ENCODE measurements around the gene EML4.
"Not testable (repeated sequence)": the region's sequence is repeated elsewhere in the genome, so short reads cannot be mapped to it uniquely, and the experiment has no call there.

Gene EML4

GRCh38 chr2:42256505-42256904 is 87.4 kb downstream of the EML4 start:
- peak; percentile 24 for DNase-seq (ENCODE audit: low spot score)

GRCh38 chr2:42261518-42262195 is 92.5 kb downstream of the EML4 start:
- DNase-seq (ENCODE audit: low spot score) = no peak

GRCh38 chr2:42266236-42266635 is 97.1 kb downstream of the EML4 start:
- no peak for DNase-seq (ENCODE audit: low spot score)

- DNase-seq (ENCODE audit: low spot score) = peak; percentile 22
Measured at GRCh38 chr2:42267530-42267929, 98.4 kb downstream of the EML4 start.

GRCh38 chr2:42268528-42269151 is 99.5 kb downstream of the EML4 start:
- DNase-seq (ENCODE audit: low spot score) = no peak

DNA sequence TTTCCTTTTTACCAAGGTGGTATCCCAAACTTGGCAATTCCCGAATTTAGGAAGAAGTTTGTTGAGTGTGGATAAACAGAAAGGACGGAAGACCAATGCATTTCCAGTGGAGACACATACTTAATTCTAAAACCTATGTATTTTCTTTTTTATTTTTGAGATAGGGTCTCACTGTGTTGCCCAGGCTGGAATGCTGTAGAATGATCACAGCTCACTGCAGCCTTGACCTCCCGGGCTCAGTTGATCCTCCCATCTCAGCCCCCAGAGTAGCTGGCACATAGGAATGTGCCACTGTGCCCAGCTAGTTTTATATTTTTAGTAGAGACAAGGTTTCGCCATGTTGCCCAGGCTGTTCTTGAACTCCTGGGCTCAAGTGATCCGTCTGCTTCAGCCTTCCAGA is 101.6 kb downstream of the EML4 start:
- no peak for DNase-seq (ENCODE audit: low spot score)

DNA sequence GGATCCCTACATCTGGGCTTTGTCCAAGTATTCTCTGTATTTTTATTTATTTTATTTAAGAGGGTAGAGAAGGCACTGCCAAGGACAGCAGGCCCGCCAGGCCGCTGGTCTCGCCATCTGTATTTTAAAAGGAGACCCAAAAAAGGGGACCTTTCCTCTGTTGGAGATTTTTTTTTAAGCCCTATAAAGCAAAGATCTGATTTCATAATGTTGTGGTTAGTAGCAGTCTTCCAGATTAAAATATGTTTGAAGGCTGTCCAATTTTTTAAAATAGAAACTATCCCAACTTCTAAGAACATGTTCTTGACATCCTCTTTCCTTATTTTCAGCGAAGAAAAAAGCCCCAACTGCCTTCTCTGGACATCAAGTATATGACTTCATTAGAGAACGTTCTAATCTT is 102.1 kb downstream of the EML4 start:
- not testable (repeated sequence) for DNase-seq (ENCODE audit: low spot score)

- DNase-seq (ENCODE audit: low spot score) = no peak
Measured at GRCh38 chr2:42274863-42275262, 105.7 kb downstream of the EML4 start.

DNA sequence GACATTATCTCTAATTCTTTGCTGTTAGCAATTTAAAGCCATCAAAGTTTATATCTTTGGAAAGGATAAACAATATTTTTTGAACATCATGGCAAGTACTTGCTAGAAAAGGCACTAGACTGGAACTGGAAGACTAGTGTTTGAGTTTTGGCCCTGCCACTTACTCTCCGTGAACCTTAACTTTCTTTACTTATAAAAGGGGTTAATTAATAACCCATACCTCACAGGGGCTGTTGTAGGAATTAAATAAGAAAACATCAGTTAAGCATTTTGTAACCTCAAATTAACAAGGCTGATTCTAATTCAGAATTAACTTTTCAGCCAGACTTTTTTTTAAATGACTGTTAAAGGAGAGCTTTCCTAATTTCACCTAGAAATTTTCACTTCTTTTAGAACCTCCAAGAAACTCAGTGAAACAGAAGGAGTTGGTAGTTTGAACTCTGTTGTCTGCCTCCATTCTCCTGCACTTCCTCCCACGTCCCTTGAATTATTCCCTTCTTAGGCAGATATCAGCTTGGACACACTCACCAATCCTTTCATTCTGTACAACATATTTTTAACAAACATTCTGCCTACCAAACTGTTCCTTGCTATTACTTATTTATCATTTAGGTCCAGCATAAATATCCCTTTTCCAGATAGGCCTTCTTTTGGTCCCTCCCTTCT is 112.4 kb downstream of the EML4 start:
- DNase-seq (ENCODE audit: low spot score) = no peak

GRCh38 chr2:42284019-42284418 is 114.9 kb downstream of the EML4 start:
- DNase-seq (ENCODE audit: low spot score) = no peak

- no peak for DNase-seq (ENCODE audit: low spot score)
Measured at GRCh38 chr2:42286268-42286946, 117.3 kb downstream of the EML4 start.

GRCh38 chr2:42288811-42289210 is 119.7 kb downstream of the EML4 start:
- DNase-seq (ENCODE audit: low spot score) = no peak

- DNase-seq (ENCODE audit: low spot score) = no peak
Measured at GRCh38 chr2:42289222-42289621, 120.1 kb downstream of the EML4 start.

- no peak for DNase-seq (ENCODE audit: low spot score)
Measured at GRCh38 chr2:42290005-42290404, 120.9 kb downstream of the EML4 start.

GRCh38 chr2:42293019-42293418 is 123.9 kb downstream of the EML4 start:
- DNase-seq (ENCODE audit: low spot score) = no peak

GRCh38 chr2:42296226-42296625 is 127.1 kb downstream of the EML4 start:
- DNase-seq (ENCODE audit: low spot score) = no peak

GRCh38 chr2:42297322-42297936 is 128.3 kb downstream of the EML4 start:
- DNase-seq (ENCODE audit: low spot score) = peak; percentile 58

DNA sequence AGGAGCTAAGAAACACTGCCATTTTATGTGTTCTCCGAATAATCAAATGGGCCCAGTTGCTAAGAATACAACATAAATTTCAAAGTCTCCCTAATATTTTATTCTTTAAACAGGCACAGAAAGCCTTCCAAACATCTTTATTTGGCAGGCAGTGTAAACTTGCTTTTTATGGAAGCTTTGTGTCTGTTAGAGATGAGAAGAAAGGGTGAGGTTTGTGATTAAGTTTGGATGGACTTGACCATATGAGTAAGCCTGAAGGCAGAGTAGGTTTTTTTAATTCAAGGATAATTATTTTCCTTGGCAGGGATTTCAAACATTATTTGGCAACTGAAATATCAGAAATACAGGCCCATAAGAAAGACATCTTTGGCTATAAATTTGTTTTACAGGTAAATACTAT is 129.0 kb downstream of the EML4 start:
- no peak for DNase-seq (ENCODE audit: low spot score)

DNA sequence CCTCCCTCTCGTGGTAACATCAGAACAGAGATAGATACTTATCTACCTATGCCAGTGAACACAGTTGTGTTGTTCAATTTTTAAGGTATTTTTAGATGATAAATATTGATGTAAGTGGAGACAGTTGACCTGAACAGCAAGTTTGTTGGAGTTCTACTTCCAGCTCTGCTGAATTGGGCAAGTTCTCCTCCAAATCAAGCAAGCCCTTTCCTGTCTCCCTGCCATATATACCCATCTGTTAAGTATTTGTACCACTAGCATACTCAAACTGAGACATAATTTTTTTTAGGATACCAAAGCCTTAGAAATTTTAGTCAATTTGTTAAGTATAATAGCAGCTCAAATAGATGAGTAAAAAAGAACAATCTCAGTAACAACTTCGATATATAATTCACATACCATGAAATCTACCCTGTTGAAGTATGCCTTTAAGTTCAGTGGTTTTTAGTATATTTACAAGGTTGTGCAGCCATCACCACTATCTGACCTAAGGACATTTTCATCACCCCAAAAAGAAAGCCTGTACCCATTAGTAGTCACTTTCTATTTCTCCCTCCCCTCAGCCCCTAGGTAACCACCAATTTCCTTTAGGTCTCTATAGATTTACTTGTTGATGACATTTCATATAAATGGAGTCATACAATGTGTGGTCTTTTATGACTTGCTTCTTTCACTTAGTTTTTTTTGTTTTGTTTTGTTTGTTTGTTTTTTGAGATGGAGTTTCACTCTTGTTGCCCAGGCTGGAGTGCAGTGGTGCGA is 130.0 kb downstream of the EML4 start:
- no peak for DNase-seq (ENCODE audit: low spot score)

DNA sequence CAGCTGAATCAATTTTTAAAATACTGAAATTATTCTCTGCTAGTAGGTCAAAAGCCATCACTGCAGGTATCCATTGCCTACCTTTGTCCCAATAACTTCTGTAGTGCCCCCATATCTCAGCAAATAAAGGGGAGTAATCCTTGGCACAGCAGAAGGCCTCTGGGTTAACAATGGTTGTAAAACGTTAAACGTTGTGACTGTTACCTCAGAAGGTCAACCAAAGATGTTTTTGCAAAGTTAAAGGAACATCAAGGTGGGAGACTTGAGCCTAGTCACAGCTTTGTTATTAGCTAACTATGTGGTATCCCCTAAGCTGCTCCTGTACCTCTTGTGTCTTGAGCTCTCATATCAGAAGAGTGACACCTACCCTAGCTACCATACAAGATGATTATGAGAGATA is 131.4 kb downstream of the EML4 start:
- no peak for DNase-seq (ENCODE audit: low spot score)

GRCh38 chr2:42303252-42303651 is 134.1 kb downstream of the EML4 start:
- DNase-seq (ENCODE audit: low spot score) = no peak
